ENCODE data around the gene SLC13A3.

SLC13A3 gene

DNA sequence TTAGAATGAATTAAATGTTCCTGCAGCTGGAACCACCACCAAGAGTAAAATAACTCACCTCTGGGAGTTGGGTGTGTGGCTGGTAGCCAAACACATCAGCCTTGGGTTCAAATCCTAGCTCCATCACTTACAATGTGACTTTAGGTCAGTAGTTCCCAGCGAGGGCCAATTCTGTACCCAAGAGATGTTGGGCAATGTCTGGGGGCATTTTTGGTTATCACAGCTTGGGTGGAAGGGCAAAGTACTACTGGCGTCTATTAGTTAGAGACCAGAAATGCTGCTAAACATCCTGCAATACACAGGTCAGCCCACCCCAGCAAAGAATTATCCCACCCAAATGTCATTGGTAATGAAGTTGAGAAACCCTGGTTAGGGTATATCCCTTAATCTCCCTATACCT lies 48.8 kb downstream of the SLC13A3 start:
- no peak for DNase-seq

DNA sequence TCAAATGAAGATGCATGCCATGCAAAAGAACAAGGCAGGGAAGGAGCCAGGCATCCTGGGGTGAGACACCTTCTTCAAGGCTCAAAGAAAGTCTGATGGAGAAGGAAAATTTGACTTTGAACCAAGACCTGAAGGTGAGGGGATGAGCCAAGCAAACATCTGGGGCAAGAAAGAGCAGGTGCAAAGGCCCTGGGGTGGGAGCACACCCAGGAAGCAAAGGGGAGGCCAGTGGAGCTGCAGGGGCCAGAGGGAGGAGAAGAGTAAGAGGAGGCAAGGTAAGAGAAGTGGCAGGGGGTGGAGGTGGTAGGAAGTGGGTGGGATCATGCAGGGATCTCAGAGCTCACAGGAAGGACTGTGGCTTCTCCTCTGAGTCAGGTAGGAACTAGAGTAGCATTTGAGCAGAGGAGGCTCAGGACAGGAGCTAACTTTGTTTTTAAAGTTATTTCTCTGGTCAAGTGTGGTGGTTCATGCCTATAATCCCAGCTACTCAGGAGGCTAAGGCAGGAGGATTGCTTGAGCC lies 49.6 kb downstream of the SLC13A3 start:
- no peak for DNase-seq

DNA sequence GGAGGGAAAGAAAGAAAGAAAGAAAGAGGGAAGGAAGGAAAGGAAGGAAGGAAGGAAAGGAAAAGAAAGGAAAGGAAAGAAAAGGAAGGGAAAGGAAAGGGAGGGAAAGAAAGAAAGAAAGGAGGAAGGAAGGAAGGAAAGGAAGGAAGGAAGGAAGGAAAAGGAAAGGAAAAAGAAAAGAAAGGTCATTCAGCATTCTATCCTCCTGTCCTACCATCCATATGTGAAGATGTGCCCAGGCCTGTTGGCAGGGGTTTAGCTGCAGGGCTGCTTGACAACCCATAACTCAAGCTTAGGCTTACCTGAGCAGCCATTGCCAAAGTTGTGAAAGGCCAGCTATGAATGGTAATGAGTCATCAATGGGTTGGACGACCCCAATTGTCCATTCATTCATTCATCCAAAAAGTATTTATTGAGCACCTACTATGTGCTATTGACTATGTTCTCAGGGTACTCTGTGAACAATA lies 50.9 kb downstream of the SLC13A3 start:
- DNase-seq: no peak

DNA sequence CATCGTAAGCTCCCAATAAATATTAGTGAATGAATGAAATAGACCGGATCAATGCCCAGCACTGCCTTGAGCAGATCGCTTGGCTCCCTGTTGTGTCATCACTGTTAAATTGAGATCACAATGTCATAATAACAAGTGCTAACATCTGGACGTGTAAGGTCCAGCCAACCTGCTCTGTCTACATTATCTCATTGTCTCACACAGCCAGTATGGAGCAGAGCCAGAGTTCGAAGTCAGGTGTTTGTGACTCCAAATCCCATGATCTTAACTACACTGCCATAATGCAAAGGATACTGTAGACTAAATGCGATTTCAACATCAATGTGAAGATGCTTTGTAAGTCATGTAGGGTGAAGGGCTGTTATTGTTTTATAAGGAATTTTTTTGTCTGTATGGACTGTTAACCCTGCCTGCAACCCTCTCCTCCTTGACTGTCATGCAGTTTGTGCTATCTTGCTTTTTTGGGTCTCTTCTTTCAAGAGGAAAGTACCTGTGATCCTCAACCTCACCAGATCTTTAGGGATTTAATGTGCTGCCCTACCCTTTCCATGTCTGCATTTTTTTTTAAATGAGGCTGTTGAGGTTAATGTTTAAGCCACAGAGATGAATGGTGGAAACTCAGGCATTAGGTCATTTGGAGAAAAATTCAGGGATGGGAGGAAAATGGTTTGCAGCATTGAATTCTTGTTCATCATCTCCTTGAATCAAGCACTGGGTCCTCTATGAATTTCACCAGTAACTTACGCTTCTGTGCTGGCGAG lies 51.9 kb downstream of the SLC13A3 start:
- DNase-seq: no peak

DNA sequence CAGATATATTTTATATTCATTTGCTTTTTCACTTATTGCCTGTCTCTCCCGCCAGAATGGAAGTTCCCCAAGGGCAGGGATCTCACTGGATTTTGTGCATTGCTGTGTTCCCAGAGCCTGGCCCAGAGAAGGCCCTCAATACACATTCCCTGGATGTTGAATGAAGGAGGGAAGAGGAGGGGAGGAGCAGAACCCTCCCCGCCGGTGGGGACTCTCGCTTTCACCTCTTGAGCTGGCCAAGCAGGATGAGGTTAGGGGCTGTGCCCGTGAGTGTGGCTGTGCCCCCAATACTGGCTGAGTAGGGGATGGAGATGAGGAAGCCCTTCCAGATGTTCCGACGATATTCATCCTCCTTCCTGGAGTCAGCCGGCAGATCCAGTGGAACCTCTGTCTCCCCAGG lies 55.3 kb downstream of the SLC13A3 start:
- no peak for DNase-seq

DNA sequence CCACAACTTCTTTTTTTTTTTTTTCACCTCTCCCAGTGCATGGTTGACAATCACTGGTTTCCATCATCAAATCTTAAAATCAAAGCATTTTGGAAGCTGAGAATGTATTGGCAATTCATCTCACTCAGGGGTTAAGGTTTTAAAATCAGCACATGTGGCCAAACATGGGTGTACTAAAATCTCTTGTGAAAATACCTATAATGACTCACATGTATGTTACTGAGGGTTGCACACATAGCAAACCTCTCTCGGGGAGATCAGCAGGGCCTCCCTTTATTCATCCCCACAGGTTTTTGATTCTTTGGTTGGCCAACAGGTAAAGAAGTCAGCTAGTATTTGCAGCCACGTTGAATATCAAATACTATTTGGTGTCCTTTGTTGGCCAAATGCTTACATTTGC lies 56.5 kb downstream of the SLC13A3 start:
- DNase-seq: no peak

DNA sequence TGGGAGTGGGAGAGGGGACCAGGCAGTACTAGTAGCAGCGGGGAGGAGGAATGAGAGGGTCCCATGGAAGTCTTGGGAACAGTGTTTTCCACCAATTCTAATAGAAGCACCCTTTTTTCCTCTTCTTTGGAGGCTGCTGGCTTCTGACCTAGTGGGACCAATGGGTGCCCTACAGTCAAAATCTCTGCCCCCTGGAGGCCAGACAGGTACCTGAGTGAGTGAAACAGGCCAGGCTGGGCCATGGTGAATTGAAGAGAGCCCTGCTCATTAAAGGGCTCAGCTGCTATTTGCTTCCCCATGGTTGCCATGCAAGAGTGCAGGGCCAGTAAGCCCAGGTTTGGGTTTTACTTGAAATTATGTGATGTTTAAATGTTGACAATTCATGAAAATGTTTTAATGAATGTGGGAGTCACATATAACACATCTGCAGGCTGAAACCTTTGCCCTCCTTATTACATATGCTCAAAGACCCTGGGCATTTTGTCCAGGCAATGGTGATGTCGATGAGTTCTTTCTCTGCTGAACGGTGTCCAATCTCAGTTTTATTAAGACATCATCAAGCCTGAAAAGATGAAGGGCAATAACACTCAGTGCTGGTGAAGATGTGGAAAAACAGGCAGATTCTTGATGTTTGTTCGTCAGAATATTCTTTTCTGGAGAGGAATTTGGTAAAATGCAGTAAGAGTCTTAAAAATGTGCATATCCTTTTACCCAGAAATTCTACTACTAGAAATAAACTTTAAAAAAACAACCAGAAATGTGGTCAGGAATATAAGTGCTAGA lies 58.5 kb downstream of the SLC13A3 start:
- no peak for DNase-seq

DNA sequence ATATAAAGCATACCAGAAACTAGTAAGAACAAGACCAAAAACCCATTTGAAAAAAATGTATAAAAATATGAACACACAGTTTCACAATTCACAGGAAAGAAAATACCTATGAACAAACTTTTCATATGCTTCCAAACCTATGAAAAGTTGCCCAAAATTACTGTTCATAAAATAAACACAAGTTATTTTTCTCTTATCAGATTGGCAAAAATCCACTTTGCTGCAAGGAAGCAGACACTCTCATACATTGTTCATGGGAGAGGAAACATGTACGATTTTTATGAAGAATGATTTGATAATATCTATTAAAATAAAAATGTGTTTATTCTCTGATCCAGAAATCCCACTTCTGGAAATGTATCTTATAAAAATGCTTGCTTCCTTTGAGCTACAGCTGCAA lies 60.8 kb downstream of the SLC13A3 start:
- no peak for DNase-seq

DNA sequence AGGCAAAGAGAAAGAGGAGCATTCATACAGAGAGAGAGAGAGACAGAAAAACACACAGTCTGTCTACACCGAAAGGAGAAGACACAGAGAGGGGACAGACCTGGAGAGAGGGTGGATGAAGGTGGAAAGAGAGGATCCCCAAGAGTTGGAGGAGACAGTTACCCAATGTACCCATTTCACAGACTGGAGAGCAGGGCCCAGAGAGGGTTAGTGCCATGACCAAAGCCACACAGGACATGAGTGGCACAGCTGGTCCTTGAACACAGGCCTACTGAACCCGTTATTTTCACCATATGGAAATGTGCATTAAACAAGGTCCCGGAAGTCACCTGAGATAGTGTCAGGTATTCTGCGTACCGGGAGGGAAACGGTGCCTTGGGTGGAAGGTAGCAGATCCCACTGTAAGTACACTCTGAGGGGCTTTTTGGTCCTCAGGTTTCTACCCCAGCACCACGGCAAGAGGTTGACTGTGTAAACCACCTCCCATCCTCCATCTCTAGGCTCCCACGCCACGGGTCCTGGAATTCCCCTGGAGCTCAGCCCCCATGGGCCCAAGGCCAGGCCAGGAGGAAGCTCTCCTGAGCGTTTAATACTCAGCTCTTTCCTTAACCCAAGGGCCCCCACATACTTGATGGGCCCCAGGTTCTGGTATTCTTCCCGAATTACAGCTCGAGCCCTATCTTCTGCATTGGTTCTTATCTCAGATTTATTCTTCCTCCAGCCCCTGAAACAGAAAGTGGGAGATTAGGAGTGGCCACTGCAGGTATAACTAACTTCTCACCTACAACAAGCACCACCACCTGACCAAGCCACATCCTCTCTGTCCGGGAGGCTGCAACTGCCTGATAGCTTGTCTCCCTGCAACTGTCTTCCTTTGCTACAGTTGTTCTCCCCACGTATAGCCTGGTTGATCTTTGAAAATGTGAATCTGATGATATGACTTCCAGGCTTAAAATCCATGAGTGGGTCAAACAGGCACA lies 62.4 kb downstream of the SLC13A3 start:
- no peak for DNase-seq

DNA sequence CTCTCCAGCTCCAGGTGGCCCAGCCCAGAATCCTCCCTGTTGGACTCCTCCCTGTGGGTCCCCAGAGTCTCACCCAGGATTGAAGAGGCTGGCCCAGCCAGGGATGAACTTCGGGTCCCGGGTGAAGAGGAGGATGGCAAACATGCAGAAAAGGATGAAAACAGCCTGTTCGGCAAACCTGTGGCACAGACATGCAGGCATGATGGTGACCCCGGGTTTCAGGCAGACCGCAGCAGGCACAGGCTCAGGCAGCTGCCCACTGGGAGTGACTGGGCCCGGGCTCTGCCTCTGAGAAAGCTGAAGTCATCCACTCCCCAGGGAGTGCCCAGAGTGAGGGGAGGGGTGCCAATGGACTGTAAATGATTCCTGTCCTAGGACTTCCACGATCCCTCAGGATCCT lies 63.3 kb downstream of the SLC13A3 start:
- DNase-seq: no peak

DNA sequence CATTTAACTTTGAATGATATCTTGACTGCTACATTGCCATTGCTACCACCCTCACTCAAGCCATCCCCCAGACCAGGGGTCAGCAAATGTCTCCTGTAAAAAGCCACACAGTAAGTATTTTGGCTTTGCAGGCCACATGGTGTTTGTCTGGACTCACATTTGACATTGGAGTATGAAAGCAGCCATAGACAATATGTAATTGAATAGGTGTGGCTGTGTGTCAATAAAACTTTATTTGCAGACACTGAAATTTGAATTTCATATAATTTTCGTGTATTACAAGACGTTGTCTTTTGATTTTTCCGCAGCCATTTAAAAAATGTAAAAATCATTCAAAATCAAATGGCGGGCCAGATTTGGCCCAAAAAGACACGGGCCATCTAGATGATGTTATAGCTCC lies 64.5 kb downstream of the SLC13A3 start:
- no peak for DNase-seq

DNA sequence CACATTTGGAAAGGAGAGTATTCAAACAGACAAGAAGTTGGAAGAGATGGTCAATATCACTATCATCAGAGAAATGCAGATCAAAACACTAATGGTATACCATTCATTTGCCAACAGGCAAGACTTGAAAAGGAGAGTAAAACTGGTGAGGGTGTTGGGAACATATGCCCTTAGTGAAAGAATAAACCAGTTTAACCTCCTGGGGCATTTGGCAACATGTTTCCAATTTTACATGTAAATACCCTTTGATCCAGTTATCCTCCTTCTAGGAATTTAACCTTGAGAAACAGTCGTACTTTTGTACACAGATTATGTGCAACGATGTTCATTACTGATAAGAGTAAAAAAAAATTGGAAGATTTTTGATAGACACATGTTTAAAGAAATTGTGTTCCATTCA lies 66.8 kb downstream of the SLC13A3 start:
- no peak for DNase-seq

DNA sequence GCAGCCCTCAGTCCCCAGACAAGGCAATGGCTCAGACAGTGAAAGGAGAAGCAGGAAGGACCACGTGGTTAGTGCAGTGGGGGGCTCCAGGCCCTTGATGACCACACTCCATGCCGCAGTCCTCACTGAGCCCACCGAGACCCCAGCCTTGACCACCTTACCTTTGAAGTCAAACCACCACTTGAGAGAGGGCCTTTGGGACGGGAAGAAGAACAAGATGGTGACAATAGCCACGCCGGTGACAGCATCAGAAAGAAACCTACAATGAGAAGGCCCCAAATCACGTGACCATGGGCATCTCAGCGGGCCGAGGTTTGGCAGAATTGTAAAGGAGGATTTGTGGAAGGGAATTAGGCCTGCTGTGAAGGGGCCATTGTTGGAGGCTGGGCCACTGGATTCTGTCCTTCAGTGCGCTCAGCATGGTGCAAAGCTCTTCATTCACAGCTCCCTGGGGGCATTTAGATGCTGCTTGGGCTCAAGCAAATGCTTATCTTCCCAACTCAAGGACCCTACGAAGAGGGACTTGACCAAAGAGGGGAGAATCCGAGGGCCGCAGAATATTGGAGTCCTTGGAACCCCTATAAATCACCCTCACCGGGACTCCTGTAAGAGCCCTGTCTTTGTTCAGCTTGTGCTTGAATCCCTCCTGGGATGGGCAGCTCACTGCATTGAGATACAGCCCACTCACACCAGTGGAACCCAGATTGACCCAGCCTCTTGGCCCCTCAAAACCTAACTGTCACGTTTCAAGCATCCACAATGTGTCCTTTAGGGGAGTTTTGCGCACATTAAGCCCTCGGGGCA lies 67.6 kb downstream of the SLC13A3 start:
- no peak for DNase-seq

DNA sequence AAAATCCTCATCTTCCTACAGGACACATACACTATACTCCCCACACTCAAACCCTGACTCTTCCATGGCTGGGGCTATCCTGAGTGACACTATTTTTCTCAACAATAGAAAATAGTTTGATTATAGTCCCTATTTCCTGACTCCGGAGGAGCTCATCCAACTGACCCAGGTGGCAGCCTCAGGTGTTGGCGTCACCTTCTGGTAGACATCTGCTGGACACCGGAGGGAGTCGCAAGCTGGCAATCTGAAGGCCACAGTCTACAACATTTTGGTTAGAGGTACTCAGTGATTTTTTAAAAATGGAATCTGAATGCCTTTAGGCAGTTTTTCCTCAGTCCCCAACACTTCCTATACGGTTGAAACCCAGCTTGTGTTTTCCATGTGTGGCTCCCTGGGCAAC lies 68.6 kb downstream of the SLC13A3 start:
- no peak for DNase-seq

DNA sequence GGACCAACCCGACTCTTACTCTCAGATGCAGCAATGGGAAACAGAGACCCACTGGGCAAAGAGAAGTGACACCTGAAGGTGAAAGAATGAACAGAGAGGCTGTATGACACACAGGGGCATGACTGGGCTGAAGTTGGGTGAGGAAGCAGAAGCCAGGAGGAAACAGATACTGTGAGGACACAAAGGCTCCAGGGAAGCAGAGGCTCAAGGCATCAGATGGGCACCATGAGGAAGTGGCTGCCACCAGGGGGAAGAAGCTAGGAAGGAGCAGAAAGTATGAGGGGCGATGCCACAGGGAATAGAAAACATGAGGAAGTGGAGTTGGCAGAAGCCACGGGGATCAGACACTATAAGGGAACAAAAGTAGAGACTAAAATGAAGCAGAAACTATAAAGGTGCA lies 69.9 kb downstream of the SLC13A3 start:
- no peak for DNase-seq

DNA sequence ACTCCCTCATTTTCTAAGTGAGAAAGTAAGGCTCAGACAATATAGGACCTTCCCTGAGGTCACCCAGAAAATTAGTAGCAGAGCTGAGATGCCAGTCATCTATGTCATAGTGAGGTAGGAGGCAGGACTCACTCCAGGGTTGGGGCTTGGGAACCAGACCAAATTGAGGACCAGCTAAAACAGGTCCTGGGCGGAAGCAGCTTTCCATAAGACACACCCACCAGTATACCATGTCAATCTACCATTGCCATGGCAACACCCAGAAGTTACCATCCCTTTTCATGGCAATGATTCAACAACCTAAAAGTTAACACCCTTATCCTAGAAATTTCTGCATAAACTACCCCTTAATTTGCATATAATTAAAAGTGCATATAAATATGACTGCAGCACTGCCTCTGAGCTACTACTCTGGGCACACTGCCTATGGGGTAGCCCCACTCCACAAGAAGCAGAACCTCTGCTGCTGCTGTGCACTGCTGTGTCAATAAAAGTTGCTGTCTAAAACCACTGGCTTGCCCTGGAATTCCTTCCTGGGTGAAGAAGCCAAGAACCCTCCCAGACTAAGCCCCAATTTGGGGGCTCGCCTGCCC lies 70.5 kb downstream of the SLC13A3 start:
- DNase-seq: no peak

DNA sequence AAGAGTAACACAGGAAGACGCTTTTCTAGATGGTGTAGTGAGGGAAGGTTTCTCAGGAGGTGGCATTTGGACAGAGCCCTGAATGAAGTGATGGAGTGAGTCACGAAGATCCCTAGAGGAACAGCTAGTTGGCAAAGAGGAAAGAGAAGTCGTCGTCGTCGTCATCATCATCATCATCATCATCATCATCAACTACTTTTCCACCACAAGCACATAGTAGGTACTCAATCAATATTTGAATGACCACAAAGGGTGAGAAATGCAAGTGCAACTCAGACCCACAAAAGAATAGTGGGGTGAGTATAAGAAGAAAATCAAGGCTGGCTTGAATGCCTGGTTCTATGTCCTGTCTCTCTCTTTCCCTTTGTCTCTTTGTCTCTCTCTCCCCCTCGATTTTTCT lies 72.5 kb downstream of the SLC13A3 start:
- DNase-seq: no peak

DNA sequence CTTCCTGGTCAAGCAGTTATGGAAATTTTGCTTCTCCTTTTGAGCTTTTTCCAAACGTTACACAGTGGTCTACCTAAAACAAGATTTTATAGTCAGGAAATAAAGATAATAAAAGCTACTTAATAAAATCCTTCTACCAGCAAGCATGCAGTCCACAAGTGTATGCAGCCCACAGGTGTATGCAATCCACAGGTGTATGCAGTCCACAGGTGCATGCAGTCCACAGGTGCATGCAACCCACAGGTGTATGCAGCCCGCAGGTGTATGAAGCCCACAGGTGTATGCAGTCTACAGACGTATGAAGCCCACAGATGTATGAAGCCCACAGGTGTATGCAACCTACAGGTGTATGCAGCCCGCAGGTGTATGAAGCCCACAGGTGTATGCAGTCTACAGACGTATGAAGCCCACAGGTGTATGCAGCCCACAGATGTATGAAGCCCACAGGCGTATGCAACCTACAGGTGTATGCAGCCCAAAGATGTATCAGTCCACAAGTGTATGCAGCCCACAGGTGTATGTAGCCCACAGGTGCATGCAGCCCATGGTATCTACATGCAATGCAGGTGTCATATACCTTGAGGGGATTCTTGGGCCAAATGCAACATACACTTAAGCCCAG lies 74.4 kb downstream of the SLC13A3 start:
- DNase-seq: no peak

DNA sequence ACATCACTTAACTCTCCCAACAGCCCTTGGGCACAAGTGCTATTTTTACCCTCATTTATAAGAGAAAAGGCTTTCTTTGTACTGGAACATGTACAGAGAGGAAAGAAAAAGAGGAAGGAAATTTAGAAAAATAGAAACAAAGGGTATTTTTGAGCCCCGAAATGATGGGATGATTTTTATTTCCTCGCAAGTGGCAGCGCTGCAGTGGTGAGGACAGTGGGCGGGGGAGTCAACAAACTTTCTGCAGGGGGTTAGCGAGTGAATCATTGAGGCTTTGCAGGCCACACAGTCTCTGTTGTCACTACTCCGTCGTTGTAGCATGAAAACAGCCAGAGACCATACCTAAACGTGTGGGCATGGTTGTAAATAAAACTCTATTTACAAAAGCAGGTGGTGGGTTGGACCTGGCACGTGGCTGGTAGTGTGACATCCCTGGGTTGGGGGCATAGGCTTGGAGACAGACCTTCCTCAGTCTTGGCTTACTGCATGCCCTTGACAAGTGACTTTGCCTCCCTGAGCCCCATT lies 75.3 kb downstream of the SLC13A3 start:
- DNase-seq: no peak

DNA sequence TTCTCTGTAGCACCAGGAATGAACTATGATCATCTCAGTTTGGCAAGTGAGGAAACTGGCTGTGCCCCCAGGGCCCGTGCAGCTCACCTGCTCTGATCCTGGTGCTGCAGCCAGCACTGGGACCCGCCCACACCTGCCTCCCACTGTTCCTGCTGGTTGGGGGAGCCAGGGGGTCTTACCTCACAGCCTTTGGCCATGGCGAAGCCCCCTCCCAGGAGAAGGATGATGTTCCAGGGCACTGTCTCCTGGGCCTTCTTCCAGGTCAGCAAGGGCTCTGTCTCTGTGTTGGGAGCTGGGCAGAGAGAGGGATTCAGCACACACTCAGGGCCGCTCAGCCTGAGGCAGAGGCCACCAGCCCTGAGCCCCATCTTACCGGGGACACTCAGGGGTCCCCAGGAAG lies 75.9 kb downstream of the SLC13A3 start:
- no peak for DNase-seq

All from kidney glomerular epithelial cell (primary cell).